Measurements from ENCODE around the gene NPFFR1. TPM values are rescaled to one million over a fixed set of nuclear protein-coding genes. Genes with fewer than 3 reads are reported as not detected.

Gene NPFFR1
- total and polyA plus RNA-seq, 10 of the 15 experiments (the other 5 are each of a cell fraction or from before 2014, with no cell fraction given) = 0.03 TPM; not detected in 9

- TF ChIP-seq CBX5 (IDR thresholded peaks at IDR 0.05; ENCODE audit: low read depth) (no peak), IRF4 (IDR thresholded peaks at IDR 0.05; ENCODE audit: low read depth, low read length) (no peak), PKNOX1 (IDR thresholded peaks at IDR 0.05) (peak; percentile 46; the same call in 1 of the 2 replicates), TCF7 (IDR thresholded peaks at IDR 0.05; ENCODE audit: borderline replicate concordance) (no peak), PAX5 (IDR thresholded peaks at IDR 0.05; ENCODE audit: borderline replicate concordance, low read depth, low read length) (no peak), SUZ12 (IDR thresholded peaks at IDR 0.05; ENCODE audit: unreplicated experiment) (no peak), NFYA (IDR thresholded peaks at IDR 0.05; ENCODE audit: borderline replicate concordance, low read depth, low read length) (no peak), FOXM1 (IDR thresholded peaks at IDR 0.05; ENCODE audit: low read depth, low read length) (no peak), ZNF687 (IDR thresholded peaks at IDR 0.05) (peak; percentile 88), NKRF (conservative IDR thresholded peaks at IDR 0.05) (peak; percentile 90), ZNF274 (IDR thresholded peaks at IDR 0.05; ENCODE audit: insufficient read depth, insufficient read length) (no peak), RAD51 (IDR thresholded peaks at IDR 0.05) (peak; percentile 82), JUNB (IDR thresholded peaks at IDR 0.05) (no peak), PAX8 (IDR thresholded peaks at IDR 0.05) (no peak), SREBF2 (IDR thresholded peaks at IDR 0.05; ENCODE audit: low read length) (no peak), BRCA1 (IDR thresholded peaks at IDR 0.05; ENCODE audit: low read depth, low read length) (no peak), ATF2 (IDR thresholded peaks at IDR 0.05; ENCODE audit: low read length) (no peak), ZSCAN29 (IDR thresholded peaks at IDR 0.05) (no peak), ESRRA (IDR thresholded peaks at IDR 0.05; ENCODE audit: low read length) (no peak), USF2 (IDR thresholded peaks at IDR 0.05; ENCODE audit: borderline replicate concordance, low read depth, low read length) (peak; percentile 21; the same call in 1 of the 2 replicates)
Observed at GRCh38 chr10:70233109-70233938, 50.5 kb downstream of the NPFFR1 start, which contains the start of gene PPA1 (continued).
